Stimulated activated CD4-positive, alpha-beta T cell treated with anti-CD3 and anti-CD28 coated beads, TNF-alpha, amount 100 ng/mL, for 1 hour (primary cell): Measurements from ENCODE around the gene MATN3.

ENCODE experiments used
- DNase-seq, 3 donors: peaks; one replicate each; pipeline ENCODE4 v3.0.0-alpha.2; 2020; ENCODE audit warnings: low read depth in 3 of 3, low spot score in 1 of 3

Gene MATN3

DNA sequence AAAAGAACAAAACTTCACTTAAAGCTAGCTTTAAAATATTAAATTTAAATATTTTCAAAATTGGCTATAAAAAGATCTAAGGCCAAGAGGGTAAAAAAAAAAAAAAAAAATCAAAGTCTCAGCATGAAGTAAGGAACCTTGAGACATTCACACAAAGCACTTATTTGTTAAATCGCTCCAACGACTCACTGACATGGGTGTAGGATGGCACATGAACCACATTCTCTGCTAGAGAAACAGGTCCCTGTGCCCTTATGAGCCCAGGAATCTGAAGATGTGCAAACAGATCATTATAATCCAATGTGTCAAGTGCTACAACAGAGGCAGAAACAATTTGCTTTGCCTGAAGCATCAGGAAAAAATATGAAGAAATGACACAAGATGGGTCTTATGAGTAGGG lies 25.2 kb upstream of the MATN3 start:
- DNase-seq, result no peak

DNA sequence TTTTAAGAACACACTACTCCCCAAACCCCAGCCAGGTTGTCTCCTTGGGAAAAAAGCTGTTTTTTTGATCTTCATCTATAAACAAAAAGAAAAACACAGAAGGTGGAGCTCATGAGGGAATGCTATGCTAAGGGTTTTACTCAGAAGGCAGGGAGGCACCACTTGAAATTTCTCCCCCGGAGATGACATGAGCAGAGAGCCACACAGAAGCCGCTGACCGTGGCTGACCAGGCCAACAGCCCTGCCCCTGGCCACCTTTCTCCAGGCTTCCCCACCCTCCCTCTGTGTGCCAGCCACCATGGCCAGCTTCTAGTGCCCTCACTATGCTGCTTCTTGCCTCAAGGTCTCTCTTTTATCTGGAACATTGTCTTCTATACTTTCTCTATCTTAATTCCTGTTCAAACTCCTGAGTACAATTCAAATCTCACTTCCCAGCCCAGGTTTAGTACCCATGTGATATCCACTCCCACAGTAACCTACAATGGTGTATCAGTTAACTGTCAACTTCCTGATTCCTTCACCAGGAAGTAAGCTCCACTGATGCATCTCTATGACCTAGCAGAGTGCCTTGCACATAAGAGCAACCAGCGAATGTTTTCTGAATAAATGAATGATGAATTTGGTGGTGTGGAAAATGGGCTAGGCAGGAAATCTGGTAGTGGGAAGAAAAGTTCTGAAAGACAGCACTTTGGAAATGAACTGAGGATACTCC lies 23.6 kb upstream of the MATN3 start:
- no peak for DNase-seq

DNA sequence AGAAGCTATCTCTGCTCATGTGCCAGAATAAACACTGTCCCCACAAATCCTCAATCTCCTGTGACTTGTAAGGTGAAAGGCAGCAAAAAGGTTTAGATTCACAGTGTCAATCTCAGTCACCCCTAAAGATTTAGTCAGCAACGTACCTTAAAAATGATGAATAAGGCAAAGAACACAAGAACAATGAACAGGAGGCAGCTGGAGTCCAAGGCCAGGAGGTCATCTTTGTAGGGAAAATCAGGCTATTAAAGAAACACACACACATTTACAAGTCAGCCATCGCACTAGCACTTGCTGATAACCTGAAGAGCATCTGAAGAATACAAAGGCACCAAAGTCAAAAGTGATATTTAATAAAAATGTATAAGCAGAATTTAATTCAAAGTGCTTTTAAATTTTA lies 22.4 kb upstream of the MATN3 start:
- DNase-seq, result no peak

GRCh38 chr2:20034218-20034617 lies 21.8 kb upstream of the MATN3 start:
- DNase-seq, result no peak

DNA sequence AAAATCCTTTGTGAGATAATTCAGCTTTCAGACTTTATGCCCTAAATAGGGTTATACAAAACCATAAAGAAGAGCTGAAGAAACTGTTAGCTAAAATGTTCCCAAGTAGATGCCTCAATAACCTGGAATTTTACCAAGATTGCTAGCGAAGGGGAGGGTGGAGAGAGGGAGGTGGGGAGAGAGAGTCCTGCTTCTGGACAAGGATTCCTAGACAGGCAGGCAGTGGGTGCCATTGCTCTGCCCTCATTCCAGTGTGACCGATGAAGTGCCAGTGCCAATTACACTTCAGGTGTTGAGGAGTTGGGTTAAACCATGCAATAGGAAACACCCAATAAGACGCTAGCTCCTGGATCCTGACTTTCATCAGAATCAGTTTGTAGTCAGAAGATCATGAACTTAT lies 20.9 kb upstream of the MATN3 start:
- no peak for DNase-seq

GRCh38 chr2:20030224-20030623 lies 17.8 kb upstream of the MATN3 start:
- DNase-seq, result no peak

GRCh38 chr2:20027705-20028434 lies 15.4 kb upstream of the MATN3 start:
- DNase-seq, result no peak

GRCh38 chr2:20027260-20027677 lies 14.8 kb upstream of the MATN3 start:
- DNase-seq, result no peak

GRCh38 chr2:20025065-20025786 lies 12.8 kb upstream of the MATN3 start:
- no peak for DNase-seq

DNA sequence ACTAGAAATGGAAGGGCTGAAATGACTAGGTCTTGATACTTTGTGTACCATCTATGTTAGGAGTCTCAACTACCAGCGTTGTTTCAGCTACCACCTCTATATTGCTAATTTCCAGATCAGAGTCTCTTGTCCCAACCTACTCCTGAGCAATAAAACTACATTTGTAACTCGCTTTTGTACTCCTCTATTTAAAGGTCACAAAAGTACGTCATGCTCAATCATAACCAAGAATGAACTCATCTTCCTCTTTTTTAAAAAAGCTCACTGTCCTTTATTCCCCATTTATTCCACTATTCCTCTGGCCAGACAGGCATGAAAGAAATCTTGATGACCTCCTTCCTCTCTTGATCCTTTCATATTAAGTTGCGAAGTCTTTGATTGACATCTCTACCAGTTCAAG lies 11.2 kb upstream of the MATN3 start:
- DNase-seq, result no peak

DNA sequence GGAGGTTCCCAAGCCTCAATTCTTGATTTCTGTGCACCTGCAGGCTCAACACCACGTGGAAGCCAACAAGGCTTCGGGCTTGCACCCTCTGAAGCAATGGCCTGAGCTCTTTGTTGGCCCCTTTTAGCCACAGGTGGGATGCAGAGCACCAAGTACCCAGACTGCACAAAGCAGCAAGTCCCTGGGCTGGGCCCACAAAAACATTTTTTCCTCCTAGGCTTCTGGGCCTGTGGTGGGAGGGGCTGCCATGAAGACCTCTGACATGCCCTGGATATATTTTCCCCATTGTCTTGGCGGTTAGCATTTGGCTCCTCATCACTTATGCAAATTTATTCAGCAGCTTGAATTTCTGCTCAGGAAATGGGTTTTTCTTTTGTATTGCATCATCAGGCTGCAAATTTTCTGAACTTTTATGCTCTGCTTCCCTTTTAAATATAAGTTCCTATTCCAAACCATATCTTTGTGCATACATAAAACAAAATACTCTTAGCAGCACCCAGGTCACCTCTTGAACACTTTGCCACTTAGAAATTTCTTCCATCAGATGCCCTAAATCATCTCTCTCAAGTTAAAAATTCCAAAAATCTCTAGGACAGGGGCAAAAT lies 9.0 kb upstream of the MATN3 start:
- no peak for DNase-seq

- DNase-seq, result no peak
Measured at GRCh38 chr2:20019747-20020146, 7.3 kb upstream of the MATN3 start.

DNA sequence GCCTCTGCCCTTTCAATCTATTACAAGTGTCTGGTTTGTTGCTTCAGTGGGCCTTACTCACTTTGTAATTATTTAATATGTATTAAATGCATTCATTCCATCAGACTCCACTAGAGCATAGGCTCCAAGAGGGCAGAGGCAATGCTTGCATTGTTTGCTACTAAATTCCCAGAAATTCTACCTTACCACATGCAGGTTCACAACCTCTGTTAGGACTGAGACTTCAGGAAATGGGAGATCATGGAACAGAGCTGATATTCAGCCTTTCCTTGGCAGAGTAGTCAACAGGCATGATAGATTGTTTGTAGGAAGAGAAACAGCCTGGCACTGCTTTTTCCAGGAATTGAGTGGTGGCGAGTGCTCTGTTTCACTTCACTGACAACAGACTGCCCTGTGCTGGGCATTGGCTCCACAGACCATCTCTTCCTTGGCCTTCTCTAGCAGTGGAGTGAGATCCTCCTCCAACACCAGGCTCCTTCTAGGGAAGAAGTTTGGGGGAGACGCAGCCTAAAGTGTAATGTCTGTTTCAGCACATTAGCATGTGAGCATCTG lies 6.2 kb upstream of the MATN3 start:
- DNase-seq, result no peak

DNA sequence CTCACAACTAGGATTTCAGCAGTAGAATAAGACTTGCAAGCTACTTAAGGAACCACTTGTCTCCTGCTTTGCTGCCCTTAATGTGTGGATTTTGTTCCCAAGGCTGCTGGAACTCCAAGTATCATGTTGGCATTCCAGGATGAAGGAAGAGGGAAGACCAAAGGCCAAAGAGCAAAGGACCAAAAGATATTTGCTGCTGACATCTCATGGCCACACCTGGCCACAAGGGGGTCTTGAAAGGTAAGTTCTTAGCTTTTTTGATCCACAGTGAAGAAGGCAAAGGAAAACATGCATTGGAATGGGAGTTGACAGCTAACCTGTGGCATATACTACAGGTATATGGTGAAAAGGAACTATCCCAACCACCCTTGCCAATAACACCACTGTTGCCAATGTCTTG lies 3.9 kb upstream of the MATN3 start:
- DNase-seq, result no peak

GRCh38 chr2:20015482-20016083 lies 3.1 kb upstream of the MATN3 start:
- DNase-seq, result no peak

- DNase-seq, result no peak
Measured at GRCh38 chr2:20013126-20013849, 820 bp upstream of the MATN3 start.

GRCh38 chr2:20012032-20012281 lies 511 bp downstream of the MATN3 start:
- no peak for DNase-seq

GRCh38 chr2:20011276-20012031 lies 1.0 kb downstream of the MATN3 start:
- DNase-seq, result no peak

DNA sequence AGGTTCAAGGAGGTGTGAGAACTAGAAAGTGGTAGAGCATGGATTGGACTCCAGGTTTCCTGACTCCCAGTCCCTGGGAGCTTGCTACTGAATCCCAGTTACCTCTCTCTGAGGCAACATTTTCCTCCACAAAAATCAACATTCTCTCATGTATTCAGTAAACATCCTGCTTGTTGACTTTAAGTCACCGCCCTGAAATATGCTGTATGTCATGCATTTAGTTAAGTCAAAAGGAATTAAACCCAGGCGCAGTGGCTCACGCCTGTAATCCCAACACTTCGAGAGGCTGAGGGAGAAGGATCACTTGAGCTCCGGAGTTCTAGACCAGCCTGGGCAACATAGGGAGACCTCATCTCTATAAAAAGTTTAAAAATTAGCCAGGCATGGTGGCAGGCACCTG lies 3.8 kb downstream of the MATN3 start:
- no peak for DNase-seq

- no peak for DNase-seq
Measured at GRCh38 chr2:20005891-20006470, 6.5 kb downstream of the MATN3 start.
